GM18498 (cell line): ENCODE results near the gene PAQR8.
A peak's percentile ranks its signal among the peaks of the same experiment; 100 is the strongest.
"Not testable (repeated sequence)": the region's sequence is repeated elsewhere in the genome, so short reads cannot be mapped to it uniquely, and the experiment has no call there.

Experiments
- ATAC-seq: cut with Tn5 transposase; IDR thresholded peaks from one replicate; pipeline ENCODE4 v1.9.1; 2021; ENCODE audit warnings: mild to moderate bottlenecking, moderate library complexity; ENCODE audit not compliant: unreplicated experiment

PAQR8 gene

GRCh38 chr6:52405243-52405642 lies 43.3 kb downstream of the PAQR8 start:
- no peak for ATAC-seq

GRCh38 chr6:52407467-52407866 lies 45.5 kb downstream of the PAQR8 start:
- ATAC-seq = peak; percentile 87

- no peak for ATAC-seq
These were observed 47.5 kb downstream of the PAQR8 start for GRCh38 chr6:52409499-52409898.

GRCh38 chr6:52410979-52411378 lies 49.0 kb downstream of the PAQR8 start:
- no peak for ATAC-seq

GRCh38 chr6:52411911-52412310 lies 50.0 kb downstream of the PAQR8 start:
- ATAC-seq = no peak

- ATAC-seq = no peak
These were observed 53.4 kb downstream of the PAQR8 start for GRCh38 chr6:52415333-52415732.

- ATAC-seq = no peak
These were observed 54.1 kb downstream of the PAQR8 start for GRCh38 chr6:52415917-52416628.

GRCh38 chr6:52416629-52417151 lies 54.7 kb downstream of the PAQR8 start:
- no peak for ATAC-seq

GRCh38 chr6:52417675-52418111 lies 55.7 kb downstream of the PAQR8 start:
- no peak for ATAC-seq

GRCh38 chr6:52418606-52419005 lies 56.7 kb downstream of the PAQR8 start:
- no peak for ATAC-seq

- peak; percentile 95 for ATAC-seq
These were observed 58.1 kb downstream of the PAQR8 start, which contains the start of gene EFHC1 for GRCh38 chr6:52419809-52420667. TSS of gene EFHC1 (plus strand) at chr6:52420342. CDS start at chr6:52420411, 69 bp downstream.

GRCh38 chr6:52420668-52421358 lies 58.9 kb downstream of the PAQR8 start:
- no peak for ATAC-seq

GRCh38 chr6:52422156-52422555 lies 60.2 kb downstream of the PAQR8 start:
- no peak for ATAC-seq

- ATAC-seq = no peak
These were observed 61.5 kb downstream of the PAQR8 start for GRCh38 chr6:52423448-52423847.

- no peak for ATAC-seq
These were observed 62.0 kb downstream of the PAQR8 start for GRCh38 chr6:52423971-52424381.

- ATAC-seq = no peak
These were observed 62.6 kb downstream of the PAQR8 start for GRCh38 chr6:52424513-52424912.

GRCh38 chr6:52426667-52427066 lies 64.7 kb downstream of the PAQR8 start:
- ATAC-seq = peak; percentile 72

GRCh38 chr6:52433294-52433693 lies 71.3 kb downstream of the PAQR8 start:
- not testable (repeated sequence) for ATAC-seq

- no peak for ATAC-seq
These were observed 73.4 kb downstream of the PAQR8 start for GRCh38 chr6:52435345-52435744.

GRCh38 chr6:52438926-52439325 lies 77.0 kb downstream of the PAQR8 start:
- no peak for ATAC-seq

- no peak for ATAC-seq
These were observed 92.6 kb downstream of the PAQR8 start for GRCh38 chr6:52454556-52454955.
